Measurements from ENCODE around the gene KIAA0930.
"Not testable (repeated sequence)": the region's sequence is repeated elsewhere in the genome, so short reads cannot be mapped to it uniquely, and the experiment has no call there.

The KIAA0930 gene

GRCh38 chr22:45200860-45201511 lies 39.7 kb downstream of the KIAA0930 start:
- DNase-seq, result no peak

DNA sequence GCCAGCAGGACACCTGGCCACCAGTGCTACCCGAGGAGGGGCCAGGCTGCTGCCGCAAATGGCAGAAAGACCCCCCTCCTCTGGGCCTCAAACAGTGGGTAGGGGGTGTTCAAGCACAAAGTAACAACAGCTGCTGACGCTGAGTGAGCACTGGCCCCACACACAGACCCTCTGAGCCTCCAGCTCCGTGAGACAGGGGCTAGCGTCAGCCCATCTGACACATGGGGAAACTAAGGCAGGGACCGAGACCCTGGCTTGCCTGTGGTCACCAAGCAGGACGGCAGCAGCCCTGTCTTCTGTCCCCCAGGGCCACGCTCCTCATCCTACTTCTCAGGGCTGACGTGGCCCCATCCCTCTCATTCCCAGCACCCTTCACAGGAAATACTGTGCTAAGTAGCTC lies 40.5 kb downstream of the KIAA0930 start:
- no peak for DNase-seq

GRCh38 chr22:45199723-45200122 lies 41.0 kb downstream of the KIAA0930 start:
- DNase-seq, result no peak

- DNase-seq, result no peak
Measured at GRCh38 chr22:45198463-45198795, 42.3 kb downstream of the KIAA0930 start.

- DNase-seq, result no peak
Measured at GRCh38 chr22:45197606-45198462, 42.9 kb downstream of the KIAA0930 start.

DNA sequence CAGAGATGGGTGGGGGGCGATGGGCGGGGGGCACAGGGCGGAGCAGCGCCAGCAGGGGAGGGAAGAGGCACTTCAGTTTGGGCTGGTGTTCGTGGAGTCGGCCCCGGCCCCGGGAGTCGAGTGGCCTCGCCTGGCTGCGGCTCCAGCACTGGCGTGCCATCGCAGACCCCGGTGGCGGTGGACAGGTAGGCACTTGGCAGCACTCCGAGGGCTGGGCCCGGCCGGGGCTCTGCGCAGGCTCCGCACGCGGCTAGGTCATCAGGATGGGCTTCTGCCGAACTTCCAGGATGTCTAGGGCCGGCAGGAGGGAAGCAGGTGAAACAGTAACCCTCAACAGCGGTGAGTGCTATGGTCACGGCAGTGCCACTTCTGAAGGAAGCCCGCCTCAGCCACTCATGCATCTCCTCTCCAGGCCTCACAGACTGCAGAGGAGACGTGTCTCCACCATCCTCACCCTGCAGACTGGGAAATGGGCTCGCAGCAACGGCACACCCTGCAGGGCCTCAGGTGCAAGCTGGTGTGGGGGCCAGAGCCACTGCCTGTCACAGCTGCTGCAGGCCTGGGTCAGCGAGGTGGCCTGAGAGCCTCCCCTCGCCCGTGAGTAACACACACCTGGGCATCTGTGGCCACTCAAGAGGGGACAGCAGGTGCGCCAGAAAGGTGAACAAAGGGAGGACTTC lies 43.6 kb downstream of the KIAA0930 start:
- DNase-seq, result no peak

GRCh38 chr22:45196308-45196707 lies 44.4 kb downstream of the KIAA0930 start:
- DNase-seq, result no peak

DNA sequence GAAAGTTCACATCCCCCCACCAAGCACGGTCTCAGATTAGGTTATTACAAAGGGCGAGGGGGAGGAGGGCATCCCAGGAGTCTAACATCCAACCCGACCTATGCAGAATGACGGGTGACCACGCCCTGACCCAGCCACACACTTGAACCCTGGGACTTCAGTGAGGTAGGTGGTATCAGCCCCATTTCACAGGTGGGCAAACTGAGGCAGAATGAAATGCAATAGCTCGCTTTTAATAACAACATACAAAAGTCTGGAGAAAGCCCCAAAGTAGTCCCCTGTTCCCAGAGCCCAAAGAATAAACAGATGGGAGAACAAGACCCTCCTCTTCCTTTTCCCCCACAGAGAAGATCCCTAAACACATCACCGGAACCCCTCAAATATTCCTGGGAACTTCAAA lies 45.1 kb downstream of the KIAA0930 start:
- no peak for DNase-seq

DNA sequence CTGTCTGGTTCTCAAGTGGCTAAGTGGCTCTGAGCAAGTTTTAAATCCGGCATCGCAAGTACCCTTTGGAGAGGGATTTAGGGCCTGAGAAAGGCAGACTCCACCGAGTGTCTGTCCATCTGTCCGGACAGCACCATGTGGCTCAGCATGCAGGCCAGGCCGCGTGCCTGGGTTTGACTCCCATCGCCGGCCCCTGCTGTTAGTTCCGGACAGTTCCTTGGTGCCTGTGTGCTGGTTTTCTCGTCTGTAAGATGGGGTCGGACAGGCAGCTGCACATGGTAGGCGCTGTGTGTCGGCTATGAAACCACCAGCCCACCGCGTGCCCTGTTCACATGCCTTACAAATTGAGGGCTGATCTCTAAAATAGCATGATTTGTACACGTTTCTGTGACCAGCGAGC lies 46.0 kb downstream of the KIAA0930 start:
- DNase-seq, result no peak

- no peak for DNase-seq
Measured at GRCh38 chr22:45192701-45193187, 48.0 kb downstream of the KIAA0930 start.

DNA sequence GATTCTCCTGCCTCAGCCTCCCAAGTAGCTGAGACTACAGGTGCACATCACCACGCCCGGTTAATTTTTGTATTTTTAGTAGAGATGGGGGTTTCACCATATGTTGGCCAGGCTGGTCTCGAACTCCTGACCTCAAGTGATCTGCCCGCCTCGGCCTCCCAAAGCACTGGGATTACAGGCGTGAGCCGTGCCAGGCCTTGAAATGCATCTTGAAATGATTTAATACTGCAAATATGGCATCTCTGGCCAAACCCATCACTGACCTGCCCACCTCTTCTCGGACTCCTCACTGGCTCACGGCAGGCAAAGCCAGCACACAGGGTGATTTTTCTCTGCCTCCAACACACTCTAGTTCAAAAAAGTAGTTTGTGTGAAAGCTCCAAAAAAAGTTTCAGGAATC lies 48.9 kb downstream of the KIAA0930 start:
- not testable (repeated sequence) for DNase-seq

GRCh38 chr22:45190202-45190872 lies 50.4 kb downstream of the KIAA0930 start:
- DNase-seq, result no peak

- DNase-seq, result no peak
Measured at GRCh38 chr22:45188779-45189178, 51.9 kb downstream of the KIAA0930 start.

DNA sequence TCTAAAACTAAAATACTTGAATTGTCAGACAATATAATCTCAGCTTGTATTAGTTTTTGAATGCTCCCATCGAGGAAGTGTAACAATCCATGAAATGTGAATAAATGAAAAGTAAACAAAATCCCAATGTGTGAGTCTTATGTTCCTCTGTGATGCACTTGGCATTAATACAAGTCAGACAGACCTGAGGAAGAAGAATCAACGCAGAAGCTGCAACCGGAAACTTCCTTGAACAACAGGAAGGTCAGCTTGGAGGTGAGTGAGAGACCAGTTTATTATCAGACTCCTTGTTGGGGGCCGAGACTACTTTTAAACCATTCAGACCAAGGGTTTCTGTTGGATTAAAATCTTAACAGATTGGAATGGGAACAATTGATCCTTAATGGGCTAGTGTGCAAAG lies 52.8 kb downstream of the KIAA0930 start:
- no peak for DNase-seq

DNA sequence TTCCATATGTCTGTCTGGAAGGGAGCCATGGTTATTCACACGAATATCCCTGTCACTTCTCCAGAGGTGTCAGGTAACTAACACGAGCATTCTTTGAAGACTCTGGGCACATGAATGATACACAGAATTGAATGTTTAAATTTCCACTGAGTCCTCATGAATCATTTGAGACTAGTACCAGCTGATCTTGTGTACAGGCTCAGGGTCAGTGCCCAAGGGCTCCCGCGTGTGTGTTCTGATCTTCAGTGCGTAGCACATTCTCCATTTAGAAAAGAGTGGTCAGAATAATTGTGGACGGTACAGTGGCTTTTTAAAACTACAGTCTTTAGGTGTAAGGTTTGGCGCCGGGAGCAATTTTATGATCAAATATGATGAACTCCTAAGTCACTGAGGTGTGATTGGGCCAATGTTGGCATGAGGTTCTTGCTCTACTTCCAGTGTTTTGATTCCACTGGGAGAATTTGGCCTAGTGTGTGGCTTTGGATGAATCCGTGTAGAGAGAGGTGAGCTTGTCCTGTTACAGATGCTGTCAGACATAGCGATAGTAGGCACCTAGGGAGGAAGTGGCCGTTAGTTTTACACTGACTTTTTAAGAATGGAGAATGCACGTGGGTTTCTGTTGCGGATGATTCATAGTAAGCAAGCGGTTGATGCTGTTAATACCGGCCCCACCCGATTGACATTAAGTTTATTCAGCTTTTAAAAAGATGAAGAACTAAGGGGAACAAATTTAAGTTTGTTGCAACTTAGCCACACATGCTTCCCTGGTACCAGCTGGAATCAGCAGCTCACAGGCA lies 54.8 kb downstream of the KIAA0930 start:
- DNase-seq, result no peak

GRCh38 chr22:45183974-45184373 lies 56.7 kb downstream of the KIAA0930 start:
- no peak for DNase-seq

- no peak for DNase-seq
Measured at GRCh38 chr22:45181766-45182165, 58.9 kb downstream of the KIAA0930 start.

DNA sequence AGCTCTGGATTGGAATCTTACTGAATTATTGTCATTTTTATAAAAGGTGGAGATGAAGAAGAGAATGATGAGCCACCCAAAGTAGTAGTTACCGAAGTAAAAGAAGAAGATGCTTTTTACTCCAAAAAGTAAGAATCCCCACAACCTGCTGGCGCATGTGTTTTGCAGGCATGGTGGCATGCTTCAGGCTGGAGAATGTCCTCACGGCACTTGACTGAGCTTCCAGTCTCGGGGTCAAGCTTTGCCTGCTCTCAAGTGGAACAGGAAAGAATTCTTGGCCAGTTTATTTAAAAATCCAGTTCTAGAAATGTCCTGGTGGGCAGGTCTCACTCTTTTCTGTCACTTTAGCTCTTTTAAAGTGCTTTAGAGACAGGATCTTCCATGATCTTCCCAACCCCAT lies 59.5 kb downstream of the KIAA0930 start:
- DNase-seq, result no peak

DNA sequence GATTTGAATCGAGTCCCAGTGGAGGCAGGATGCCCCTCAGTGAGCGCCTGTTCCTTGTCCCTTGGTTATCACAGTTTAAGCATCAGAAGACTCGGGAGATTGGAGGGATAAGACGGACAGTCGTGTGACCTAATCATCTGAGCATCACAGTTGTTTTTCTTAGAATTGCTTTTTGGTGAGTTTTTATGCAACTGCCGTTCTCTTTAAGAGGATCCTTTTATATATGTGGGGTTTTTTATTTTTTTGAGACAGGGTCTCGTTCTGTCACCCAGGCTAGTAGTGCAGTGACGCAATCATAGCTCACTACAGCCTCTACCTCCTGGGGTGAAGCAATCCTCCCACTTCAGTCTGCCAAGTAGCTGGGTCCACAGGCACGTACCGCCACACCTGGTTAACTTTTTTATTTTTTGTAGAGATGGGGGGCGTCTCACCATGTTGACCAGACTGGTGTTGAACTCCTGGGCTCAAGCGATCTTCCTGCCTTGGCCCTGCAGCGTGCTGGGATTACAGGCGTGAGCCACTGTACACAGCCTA lies 60.5 kb downstream of the KIAA0930 start:
- no peak for DNase-seq

DNA sequence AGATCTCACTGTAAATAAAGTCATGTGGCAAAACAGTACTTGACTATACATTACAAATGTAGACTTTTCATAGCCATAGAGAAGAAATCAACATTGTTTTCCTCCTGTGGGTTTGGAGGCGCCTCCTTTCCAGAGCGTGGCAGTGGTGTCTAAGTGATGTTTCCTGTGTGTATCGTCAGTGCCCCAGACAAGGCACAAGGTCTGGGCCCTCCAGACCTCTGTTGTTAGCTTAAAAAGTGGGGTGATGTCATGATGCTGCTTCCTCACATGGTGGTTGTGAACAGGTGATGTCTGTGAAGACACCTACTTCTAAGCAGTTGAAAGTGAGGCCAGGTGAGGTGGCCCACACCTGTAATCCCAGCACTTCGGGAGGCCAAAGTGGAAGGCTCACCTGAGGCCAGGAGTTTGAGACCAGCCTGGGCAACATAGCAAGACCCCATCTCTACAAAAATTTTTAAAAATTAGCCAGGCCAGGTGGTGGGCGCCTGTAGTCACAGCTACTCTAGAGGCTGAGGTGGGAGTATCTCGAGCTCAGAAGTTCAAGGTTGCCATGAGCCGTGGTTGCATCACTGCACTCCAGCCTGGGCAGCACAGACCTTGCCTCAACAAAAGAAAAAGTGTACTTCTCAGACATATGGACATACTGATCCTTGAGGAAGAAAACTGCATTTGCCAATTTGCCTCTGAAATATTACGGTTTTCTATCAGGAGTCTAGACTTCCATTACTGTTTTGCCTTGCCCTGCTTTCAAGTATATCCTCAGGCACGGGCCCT lies 61.2 kb downstream of the KIAA0930 start:
- DNase-seq, result no peak

DNA sequence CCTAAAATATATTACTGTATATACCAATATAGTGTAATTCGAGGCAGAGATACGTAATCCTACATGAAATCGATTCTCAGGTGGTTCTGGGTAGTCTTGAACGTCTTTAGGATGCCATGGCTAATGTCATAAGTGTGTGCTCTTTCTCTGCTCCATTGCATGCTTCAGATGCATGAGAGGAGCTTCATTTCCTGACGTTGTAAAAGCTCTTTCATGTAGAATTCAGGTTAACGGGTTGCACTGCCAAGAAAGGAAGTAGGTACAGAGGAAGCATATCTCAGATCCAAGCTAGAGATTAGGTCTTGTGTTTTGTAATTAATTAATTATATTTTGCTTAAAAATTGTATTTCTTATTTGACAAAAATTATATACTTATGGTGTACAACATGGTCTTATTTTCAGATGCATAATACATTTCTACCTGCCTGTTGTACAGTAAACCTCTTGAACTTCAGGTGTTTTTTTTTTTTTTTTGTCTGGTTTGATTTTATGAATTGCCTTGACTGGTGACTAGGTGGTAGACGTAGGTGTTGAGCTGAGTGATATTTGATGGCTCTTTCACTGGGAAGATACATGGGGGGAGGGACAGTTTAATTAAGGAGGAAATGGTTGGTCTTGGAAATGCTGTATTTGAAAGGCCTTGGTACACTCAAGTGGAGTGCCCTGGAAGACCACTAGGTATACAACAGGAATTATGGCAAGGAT lies 67.7 kb downstream of the KIAA0930 start:
- no peak for DNase-seq

Measured in suppressor macrophage treated with lipopolysaccharide for 4 hours (primary cell).